Activated CD4-positive, alpha-beta memory T cell treated with anti-CD3 and anti-CD28 coated beads for 36 hours (primary cell): ENCODE data around the gene TMEM270. TPM values are rescaled to one million over a fixed set of nuclear protein-coding genes. Genes with fewer than 3 reads are reported as not detected.
A peak's percentile ranks its signal among the peaks of the same experiment; 100 is the strongest.
"Not testable (repeated sequence)": the region's sequence is repeated elsewhere in the genome, so short reads cannot be mapped to it uniquely, and the experiment has no call there.

Source experiments
- CTCF ChIA-PET: fragments of 350-600 bp; sonication (Branson Sonifier 250); formaldehyde crosslinking; loops from one replicate; lab custom pipeline; 2021; ENCODE audit warnings: antibody characterized with exemption, inconsistent platforms; lab: Charles Lee
- POLR2A ChIA-PET: fragments of 350-600 bp; sonication (Branson Sonifier 250); formaldehyde crosslinking; loops from one replicate; lab custom pipeline; 2021; ENCODE audit warnings: antibody characterized with exemption; lab: Charles Lee
- DNase-seq: peaks from one replicate; pipeline ENCODE4 v3.0.0-alpha.2; 2020
- H3K27ac Mint-ChIP-seq: one replicate; pipeline ENCODE4 v1.8.0; 2021; ENCODE audit warnings: mixed read lengths
- H3K27me3 Mint-ChIP-seq: one replicate; pipeline ENCODE4 v1.8.0; 2021; ENCODE audit warnings: mixed read lengths
- H3K36me3 Mint-ChIP-seq: one replicate; pipeline ENCODE4 v1.8.0; 2021; ENCODE audit warnings: mixed read lengths
- H3K4me1 Mint-ChIP-seq: one replicate; pipeline ENCODE4 v1.8.0; 2021; ENCODE audit warnings: low read depth, mixed read lengths
- H3K4me3 Mint-ChIP-seq: one replicate; pipeline ENCODE4 v1.8.0; 2021; ENCODE audit warnings: mild to moderate bottlenecking, mixed read lengths
- H3K9me3 Mint-ChIP-seq: one replicate; pipeline ENCODE4 v1.8.0; 2021; ENCODE audit warnings: mixed read lengths
- intact Hi-C: fragments of 100-400 bp; cut with micrococcal nuclease; formaldehyde crosslinking; loops from one replicate; pipeline ENCODE4 v1.15.1; 2023
- total RNA-seq, 2 experiments: library from RNA; stranded (reverse); gene quantifications; one replicate each; pipeline ENCODE4 v1.2.3, GENCODE V29; 2021

The TMEM270 gene
- total RNA-seq, 2 experiments from 2014 or later = not detected

- POLR2A ChIA-PET, H3K4me1 Mint-ChIP-seq, H3K9me3 Mint-ChIP-seq, H3K36me3 Mint-ChIP-seq, H3K27ac Mint-ChIP-seq, H3K27me3 Mint-ChIP-seq, DNase-seq, H3K4me3 Mint-ChIP-seq, CTCF ChIA-PET: not testable (repeated sequence)
- intact Hi-C loops = loop anchor here (10.0 kb wide), 1 partner anchor 329 kb away; the partner anchor contains the start of gene EIF4H
Measured at GRCh38 chr7:73845701-73846195, 15.2 kb upstream of the TMEM270 start.

GRCh38 chr7:73847941-73848723 is 12.8 kb upstream of the TMEM270 start:
- no peak for DNase-seq
- peaks cover 22% of the 10 kb centered on the region for H3K4me1 Mint-ChIP-seq
- no peaks in the 10 kb centered on the region for H3K36me3 Mint-ChIP-seq
- intact Hi-C loops = loop anchor here (10.0 kb wide), 1 partner anchor 327 kb away; the partner anchor contains the start of gene EIF4H
- POLR2A ChIA-PET = no interaction called here
- no peak overlapping the region for H3K27ac Mint-ChIP-seq
- no peak overlapping the region for H3K4me3 Mint-ChIP-seq
- no peaks in the 10 kb centered on the region for H3K27me3 Mint-ChIP-seq
- no peaks in the 10 kb centered on the region for H3K9me3 Mint-ChIP-seq
- CTCF ChIA-PET = no interaction called here

- DNase-seq = no peak
- POLR2A ChIA-PET = no interaction called here
- Mint-ChIP-seq H3K27ac (no peak overlapping the region), H3K36me3 (no peaks in the 10 kb centered on the region), H3K4me3 (no peak overlapping the region), H3K9me3 (no peaks in the 10 kb centered on the region), H3K27me3 (peaks cover 11% of the 10 kb centered on the region), H3K4me1 (peaks cover 29% of the 10 kb centered on the region)
- CTCF ChIA-PET = interaction anchor here (0.6 to 1.2 kb wide), 4 partner anchors 24 to 244 kb away, joined by 3 to 5 read pairs (median 4); no protein-coding TSS in a partner anchor
- intact Hi-C loops = loop anchor here (1.0 to 5.0 kb wide), 5 partner anchors 8 to 243 kb away; partner anchors contain the start of genes ABHD11, METTL27 and STX1A
Measured at GRCh38 chr7:73850781-73851207, 10.2 kb upstream of the TMEM270 start.

- intact Hi-C loops = loop anchor here (1.0 to 5.0 kb wide), 5 partner anchors 9 to 244 kb away; partner anchors contain the start of genes ABHD11, METTL27 and STX1A
- peaks cover 30% of the 10 kb centered on the region for H3K4me1 Mint-ChIP-seq
- POLR2A ChIA-PET = no interaction called here
Measured at GRCh38 chr7:73851410-73852338, 9.3 kb upstream of the TMEM270 start.

GRCh38 chr7:73852500-73852899 is 8.5 kb upstream of the TMEM270 start:
- Mint-ChIP-seq H3K4me3 (no peak overlapping the region), H3K27ac (no peak overlapping the region), H3K9me3 (no peaks in the 10 kb centered on the region), H3K27me3 (peaks cover 13% of the 10 kb centered on the region), H3K4me1 (peaks cover 30% of the 10 kb centered on the region), H3K36me3 (no peaks in the 10 kb centered on the region)
- POLR2A ChIA-PET = no interaction called here
- no peak for DNase-seq
- CTCF ChIA-PET = interaction anchor here (5.8 kb wide), 1 partner anchor 40 kb away, joined by 97 read pairs; no protein-coding TSS in a partner anchor
- intact Hi-C loops = loop anchor here (5.0 kb wide), 2 partner anchors 135 to 245 kb away; partner anchors contain the start of gene STX1A

More at GRCh38 chr7:73851410-73852338, 9.3 kb upstream of the TMEM270 start:
- Mint-ChIP-seq H3K27ac (peak overlapping the region; percentile 45), H3K4me3 (no peak overlapping the region), H3K36me3 (no peaks in the 10 kb centered on the region), H3K9me3 (no peaks in the 10 kb centered on the region), H3K27me3 (peaks cover 13% of the 10 kb centered on the region)
- CTCF ChIA-PET = interaction anchor here (1.2 to 5.8 kb wide), 2 partner anchors 25 to 40 kb away, joined by 4 to 97 read pairs; no protein-coding TSS in a partner anchor
- DNase-seq = peak; percentile 55

GRCh38 chr7:73856941-73857340 is 4.0 kb upstream of the TMEM270 start:
- ChIA-PET POLR2A (no interaction called here), CTCF (interaction anchor here (1.3 to 5.8 kb wide), 5 partner anchors 11 to 250 kb away, joined by 3 to 97 read pairs (median 5); no protein-coding TSS in a partner anchor)
- intact Hi-C loops = no loop called here
- peaks cover 14% of the 10 kb centered on the region for H3K4me1 Mint-ChIP-seq
- DNase-seq = no peak
- peaks cover 23% of the 10 kb centered on the region for H3K27me3 Mint-ChIP-seq
- peaks cover 3% of the 10 kb centered on the region for H3K9me3 Mint-ChIP-seq
- H3K36me3 Mint-ChIP-seq = no peaks in the 10 kb centered on the region
- H3K27ac Mint-ChIP-seq = no peak overlapping the region
- no peak overlapping the region for H3K4me3 Mint-ChIP-seq

- Mint-ChIP-seq H3K4me3 (no peak overlapping the region), H3K9me3 (peaks cover 3% of the 10 kb centered on the region), H3K27ac (no peak overlapping the region), H3K27me3 (peaks cover 20% of the 10 kb centered on the region), H3K36me3 (no peaks in the 10 kb centered on the region), H3K4me1 (peaks cover 8% of the 10 kb centered on the region)
- CTCF ChIA-PET = interaction anchor here (0.6 kb wide), 1 partner anchor 37 kb away, joined by 3 read pairs; no protein-coding TSS in a partner anchor
- DNase-seq = no peak
- POLR2A ChIA-PET = no interaction called here
- intact Hi-C loops = no loop called here
Measured at GRCh38 chr7:73858807-73859206, 2.2 kb upstream of the TMEM270 start.

GRCh38 chr7:73861305-73861704 is 346 bp downstream of the TMEM270 start:
- no peak for DNase-seq
- CTCF ChIA-PET = no interaction called here
- no peak overlapping the region for H3K4me3 Mint-ChIP-seq
- no peaks in the 10 kb centered on the region for H3K36me3 Mint-ChIP-seq
- peaks cover 3% of the 10 kb centered on the region for H3K9me3 Mint-ChIP-seq
- POLR2A ChIA-PET = no interaction called here
- no peaks in the 10 kb centered on the region for H3K4me1 Mint-ChIP-seq
- H3K27ac Mint-ChIP-seq = no peak overlapping the region
- peaks cover 11% of the 10 kb centered on the region for H3K27me3 Mint-ChIP-seq
- intact Hi-C loops = no loop called here

- Mint-ChIP-seq H3K4me1 (no peaks in the 10 kb centered on the region), H3K9me3 (no peaks in the 10 kb centered on the region), H3K27me3 (no peaks in the 10 kb centered on the region), H3K27ac (no peak overlapping the region), H3K36me3 (no peaks in the 10 kb centered on the region), H3K4me3 (no peak overlapping the region)
- CTCF ChIA-PET = interaction anchor here (0.9 to 1.3 kb wide), 7 partner anchors 53 to 163 kb away, joined by 3 to 5 read pairs (median 3); no protein-coding TSS in a partner anchor
- no peak for DNase-seq
- intact Hi-C loops = no loop called here
- POLR2A ChIA-PET = no interaction called here
Measured at GRCh38 chr7:73864981-73865711, 4.2 kb downstream of the TMEM270 start.

GRCh38 chr7:73865738-73866445 is 4.9 kb downstream of the TMEM270 start:
- H3K4me1 Mint-ChIP-seq = no peaks in the 10 kb centered on the region
- POLR2A ChIA-PET = no interaction called here
- DNase-seq = peak; percentile 38
- no peak overlapping the region for H3K27ac Mint-ChIP-seq
- no peaks in the 10 kb centered on the region for H3K9me3 Mint-ChIP-seq
- H3K36me3 Mint-ChIP-seq = no peaks in the 10 kb centered on the region
- H3K4me3 Mint-ChIP-seq = no peak overlapping the region
- H3K27me3 Mint-ChIP-seq = no peaks in the 10 kb centered on the region
- CTCF ChIA-PET = interaction anchor here (0.6 to 1.3 kb wide), 6 partner anchors 65 to 170 kb away, joined by 3 to 5 read pairs (median 3); no protein-coding TSS in a partner anchor
- intact Hi-C loops = loop anchor here (1.0 kb wide), 1 partner anchor 160 kb away; no protein-coding TSS in a partner anchor
